Measurements from ENCODE around the gene TGM5.
"Not testable (repeated sequence)": the region's sequence is repeated elsewhere in the genome, so short reads cannot be mapped to it uniquely, and the experiment has no call there.

The TGM5 gene

GRCh38 chr15:43244092-43244491 is 22.6 kb downstream of the TGM5 start:
- DNase-seq (ENCODE audit: low spot score) = no peak

- DNase-seq (ENCODE audit: low spot score) = no peak
Measured at GRCh38 chr15:43243020-43243645, 23.6 kb downstream of the TGM5 start.

- no peak for DNase-seq (ENCODE audit: low spot score)
Measured at GRCh38 chr15:43242616-43243015, 24.1 kb downstream of the TGM5 start.

- peak; percentile 2 for DNase-seq (ENCODE audit: low spot score)
Measured at GRCh38 chr15:43241100-43241499, 25.6 kb downstream of the TGM5 start.

- DNase-seq (ENCODE audit: low spot score) = no peak
Measured at GRCh38 chr15:43239732-43240491, 26.8 kb downstream of the TGM5 start.

- no peak for DNase-seq (ENCODE audit: low spot score)
Measured at GRCh38 chr15:43238671-43239131, 28.0 kb downstream of the TGM5 start.

GRCh38 chr15:43237842-43238470 is 28.8 kb downstream of the TGM5 start:
- DNase-seq (ENCODE audit: low spot score) = no peak

- DNase-seq (ENCODE audit: low spot score) = no peak
Measured at GRCh38 chr15:43235536-43235935, 31.2 kb downstream of the TGM5 start.

GRCh38 chr15:43232289-43232874 is 34.3 kb downstream of the TGM5 start:
- DNase-seq (ENCODE audit: low spot score) = no peak

- no peak for DNase-seq (ENCODE audit: low spot score)
Measured at GRCh38 chr15:43230640-43231115, 36.0 kb downstream of the TGM5 start.

- peak; percentile 77 for DNase-seq (ENCODE audit: low spot score)
Measured at GRCh38 chr15:43229977-43230376, 36.8 kb downstream of the TGM5 start.

- no peak for DNase-seq (ENCODE audit: low spot score)
Measured at GRCh38 chr15:43226436-43227305, 40.1 kb downstream of the TGM5 start.

GRCh38 chr15:43225950-43226255 is 40.8 kb downstream of the TGM5 start:
- DNase-seq (ENCODE audit: low spot score) = not testable (repeated sequence)

- DNase-seq (ENCODE audit: low spot score) = peak; percentile 65
Measured at GRCh38 chr15:43225201-43225949, 41.4 kb downstream of the TGM5 start.

- DNase-seq (ENCODE audit: low spot score) = no peak
Measured at GRCh38 chr15:43221422-43221821, 45.3 kb downstream of the TGM5 start.

- DNase-seq (ENCODE audit: low spot score) = no peak
Measured at GRCh38 chr15:43220991-43221403, 45.7 kb downstream of the TGM5 start, which contains the start of gene EPB42. Gene EPB42 (minus strand): TSS chr15:43221018. CDS start chr15:43220825, 193 bp downstream.

- no peak for DNase-seq (ENCODE audit: low spot score)
Measured at GRCh38 chr15:43219929-43220928, 46.5 kb downstream of the TGM5 start.

- DNase-seq (ENCODE audit: low spot score) = no peak
Measured at GRCh38 chr15:43218908-43219706, 47.6 kb downstream of the TGM5 start.

- no peak for DNase-seq (ENCODE audit: low spot score)
Measured at GRCh38 chr15:43215961-43216360, 50.8 kb downstream of the TGM5 start.

All from pons (tissue), 1 donor.